GM21360 (cell line): ENCODE results near the gene TAS1R2.

Experiments used
- ATAC-seq: cut with Tn5 transposase; IDR thresholded peaks from one replicate; pipeline ENCODE4 v1.9.1; 2021; ENCODE audit warnings: mild to moderate bottlenecking, moderate library complexity; ENCODE audit not compliant: unreplicated experiment

Gene TAS1R2

GRCh38 chr1:18803851-18804250 lies 55.6 kb downstream of the TAS1R2 start:
- no peak for ATAC-seq

DNA sequence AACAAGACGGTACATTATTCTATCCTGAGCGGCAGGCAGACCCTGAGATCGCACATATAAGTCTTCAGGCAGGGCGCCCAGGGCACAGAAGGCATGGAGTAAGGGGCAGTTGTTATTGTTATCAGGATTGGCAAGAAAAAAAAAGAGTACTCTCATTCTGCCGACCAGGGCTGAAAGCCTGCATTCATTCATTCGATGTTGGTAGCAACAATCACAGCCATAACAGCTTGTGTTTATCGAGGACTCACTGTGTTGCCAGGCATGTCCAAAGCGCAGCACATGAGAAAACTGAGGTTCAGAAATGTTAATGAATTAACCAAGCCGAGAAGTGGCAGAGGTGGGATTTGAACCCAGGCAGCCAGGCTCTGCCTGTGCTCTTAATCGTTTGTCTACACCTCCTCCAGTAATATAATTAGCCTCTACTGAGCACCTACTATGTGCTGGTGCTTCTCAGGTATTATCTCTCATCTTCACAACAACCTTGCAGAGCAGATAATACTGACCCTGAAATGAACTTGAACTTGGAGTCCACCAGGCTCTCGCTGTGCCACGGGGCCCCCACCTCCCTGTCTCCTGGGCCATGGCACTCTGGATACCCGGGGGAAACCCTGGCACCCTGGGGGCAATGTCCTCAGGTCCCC lies 56.2 kb downstream of the TAS1R2 start:
- ATAC-seq, result no peak

DNA sequence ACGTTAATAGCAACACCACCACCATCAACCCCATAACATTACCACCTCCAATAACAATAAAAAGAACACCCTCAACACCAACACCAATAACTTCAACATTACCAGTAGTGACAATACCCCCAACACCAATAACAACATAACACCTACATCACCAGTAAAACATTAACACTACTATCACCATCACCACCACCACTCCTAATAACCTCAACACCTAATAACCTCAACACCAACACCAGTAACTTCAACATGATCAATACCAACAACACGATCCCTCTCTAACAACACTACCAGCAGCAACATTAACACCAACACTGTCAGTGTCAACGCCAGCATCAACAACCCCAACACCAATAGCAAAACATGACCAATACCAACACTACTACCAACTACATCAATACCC lies 57.2 kb downstream of the TAS1R2 start:
- no peak for ATAC-seq

GRCh38 chr1:18800258-18800657 lies 59.2 kb downstream of the TAS1R2 start:
- no peak for ATAC-seq

DNA sequence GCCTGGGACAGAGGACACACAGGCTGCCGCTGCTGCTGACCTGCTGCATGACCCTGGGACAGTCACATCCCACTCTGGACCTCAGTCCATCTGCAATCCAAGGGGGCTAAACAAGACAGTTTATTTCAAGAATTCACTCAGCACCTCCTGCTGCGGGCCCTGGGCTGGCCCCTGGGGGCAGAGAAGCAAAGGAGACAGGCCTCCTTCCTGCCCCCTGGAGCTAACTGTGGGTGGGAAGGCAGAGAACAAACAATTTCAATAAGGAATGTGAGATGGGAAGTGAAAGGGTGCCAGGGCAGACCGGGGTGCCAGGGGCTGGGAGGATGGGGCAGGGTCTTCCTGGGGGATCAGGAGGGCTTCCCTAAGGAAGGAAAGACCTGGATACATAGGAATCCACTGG lies 60.0 kb downstream of the TAS1R2 start:
- no peak for ATAC-seq

DNA sequence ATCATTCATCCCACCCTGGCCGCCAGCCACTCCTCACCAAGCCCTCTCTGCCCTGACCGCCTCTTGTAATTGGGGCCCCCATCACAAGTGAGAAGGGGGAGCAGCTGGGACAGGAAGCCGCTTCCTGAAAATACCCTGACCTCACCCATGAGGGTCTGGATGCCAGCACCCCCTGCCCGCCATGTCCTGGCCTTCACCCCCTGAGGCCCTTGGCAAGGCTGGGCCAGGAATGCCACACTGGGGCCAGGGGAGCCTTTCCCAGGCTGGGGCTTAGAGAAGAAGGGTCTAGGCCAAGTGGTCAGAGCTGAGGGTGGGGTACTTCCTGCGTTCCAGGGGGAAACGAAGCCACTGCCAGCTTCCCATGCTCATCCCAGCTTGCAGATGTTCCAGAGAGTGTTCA lies 60.5 kb downstream of the TAS1R2 start:
- no peak for ATAC-seq

DNA sequence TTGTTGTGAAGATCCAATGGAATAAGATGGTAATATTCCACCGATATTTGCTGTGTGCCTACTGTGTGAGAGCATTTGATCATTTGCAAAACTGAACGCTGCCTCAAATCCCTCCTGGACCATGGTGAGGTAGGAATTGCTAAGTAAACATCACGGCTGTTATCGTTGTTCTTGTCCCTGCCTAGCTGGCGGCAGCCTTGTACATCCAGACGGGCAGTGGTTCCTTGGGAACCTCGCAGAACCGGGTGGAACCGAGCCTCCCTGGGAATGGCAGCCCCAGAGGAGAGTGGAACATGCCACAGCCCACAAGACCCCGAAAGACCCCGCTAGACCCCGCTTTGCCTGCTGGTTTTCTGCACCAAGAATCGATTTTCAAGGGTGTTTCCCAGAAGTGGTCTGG lies 60.9 kb downstream of the TAS1R2 start:
- no peak for ATAC-seq

DNA sequence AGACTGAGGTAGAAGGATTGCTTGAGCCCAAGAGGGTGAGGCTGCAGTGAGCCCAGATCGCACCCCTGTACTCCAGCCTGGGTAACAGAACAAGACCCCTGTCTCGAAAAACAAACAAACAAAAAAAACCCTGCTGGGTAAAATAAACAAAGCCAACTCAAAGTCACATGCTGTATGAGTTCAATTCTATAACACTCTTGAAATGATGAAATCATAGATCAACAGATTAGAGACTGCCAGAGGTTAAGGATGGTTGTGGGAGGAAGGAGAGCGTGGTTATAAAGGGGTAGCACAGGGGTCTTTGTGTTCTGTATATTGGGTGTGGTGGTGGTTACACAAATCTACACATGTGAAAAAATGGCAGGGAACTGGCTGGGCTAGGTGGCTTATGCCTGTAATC lies 62.5 kb downstream of the TAS1R2 start:
- ATAC-seq, result no peak

- no peak for ATAC-seq
Measured at GRCh38 chr1:18795002-18795689, 64.3 kb downstream of the TAS1R2 start.

- ATAC-seq, result no peak
Measured at GRCh38 chr1:18794561-18794960, 64.9 kb downstream of the TAS1R2 start.

DNA sequence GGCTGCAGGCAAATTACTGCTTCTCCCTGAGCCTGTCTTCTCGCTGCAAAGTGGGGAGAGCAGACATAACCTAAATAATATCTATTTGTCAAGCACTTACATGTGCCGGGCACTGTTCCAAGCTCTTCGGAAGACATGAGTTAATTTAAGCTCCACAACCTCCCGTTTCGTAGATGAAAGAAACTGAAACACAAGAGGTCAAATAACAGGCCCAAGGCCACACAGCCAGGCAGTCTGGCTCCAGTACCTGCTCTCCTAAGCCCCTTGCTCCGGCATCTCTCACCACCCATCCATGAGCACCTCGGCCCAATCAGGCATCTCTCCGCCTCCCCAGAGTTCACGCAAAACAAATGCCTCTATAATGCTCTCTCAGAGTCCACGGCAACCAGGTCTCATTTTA lies 65.4 kb downstream of the TAS1R2 start:
- no peak for ATAC-seq

- ATAC-seq, result no peak
Measured at GRCh38 chr1:18793164-18793563, 66.3 kb downstream of the TAS1R2 start.

GRCh38 chr1:18792747-18793146 lies 66.7 kb downstream of the TAS1R2 start:
- no peak for ATAC-seq
